ENCODE results near the gene PMFBP1.

DNA sequence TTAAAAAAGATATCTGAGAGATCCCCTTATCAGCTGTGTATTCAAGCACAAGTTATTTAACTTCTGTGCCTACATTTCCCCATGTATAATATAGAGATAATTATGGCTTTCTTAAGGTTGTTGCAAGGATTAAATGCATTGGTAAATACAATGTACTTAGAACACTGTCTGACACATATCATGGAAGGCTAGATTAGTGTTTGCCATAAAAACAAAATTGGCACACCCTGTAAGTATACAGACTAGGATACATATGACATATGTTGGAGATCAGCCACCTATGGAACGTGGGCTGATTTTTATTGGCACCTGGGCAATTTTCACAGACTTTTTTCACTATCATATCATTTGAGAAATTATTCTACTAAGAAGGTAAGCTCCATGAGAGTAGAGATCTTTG lies 2.2 kb downstream of the PMFBP1 start:
- TF ChIP-seq, protein P1, sequence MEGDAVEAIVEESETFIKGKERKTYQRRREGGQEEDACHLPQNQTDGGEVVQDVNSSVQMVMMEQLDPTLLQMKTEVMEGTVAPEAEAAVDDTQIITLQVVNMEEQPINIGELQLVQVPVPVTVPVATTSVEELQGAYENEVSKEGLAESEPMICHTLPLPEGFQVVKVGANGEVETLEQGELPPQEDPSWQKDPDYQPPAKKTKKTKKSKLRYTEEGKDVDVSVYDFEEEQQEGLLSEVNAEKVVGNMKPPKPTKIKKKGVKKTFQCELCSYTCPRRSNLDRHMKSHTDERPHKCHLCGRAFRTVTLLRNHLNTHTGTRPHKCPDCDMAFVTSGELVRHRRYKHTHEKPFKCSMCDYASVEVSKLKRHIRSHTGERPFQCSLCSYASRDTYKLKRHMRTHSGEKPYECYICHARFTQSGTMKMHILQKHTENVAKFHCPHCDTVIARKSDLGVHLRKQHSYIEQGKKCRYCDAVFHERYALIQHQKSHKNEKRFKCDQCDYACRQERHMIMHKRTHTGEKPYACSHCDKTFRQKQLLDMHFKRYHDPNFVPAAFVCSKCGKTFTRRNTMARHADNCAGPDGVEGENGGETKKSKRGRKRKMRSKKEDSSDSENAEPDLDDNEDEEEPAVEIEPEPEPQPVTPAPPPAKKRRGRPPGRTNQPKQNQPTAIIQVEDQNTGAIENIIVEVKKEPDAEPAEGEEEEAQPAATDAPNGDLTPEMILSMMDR (conservative IDR thresholded peaks at IDR 0.05; ENCODE audit: low read depth in 2 of 2), result no peak
- TF ChIP-seq POLR2AphosphoS5 (IDR thresholded peaks at IDR 0.05; ENCODE audit: low read depth), result no peak
- TF ChIP-seq, protein P2, sequence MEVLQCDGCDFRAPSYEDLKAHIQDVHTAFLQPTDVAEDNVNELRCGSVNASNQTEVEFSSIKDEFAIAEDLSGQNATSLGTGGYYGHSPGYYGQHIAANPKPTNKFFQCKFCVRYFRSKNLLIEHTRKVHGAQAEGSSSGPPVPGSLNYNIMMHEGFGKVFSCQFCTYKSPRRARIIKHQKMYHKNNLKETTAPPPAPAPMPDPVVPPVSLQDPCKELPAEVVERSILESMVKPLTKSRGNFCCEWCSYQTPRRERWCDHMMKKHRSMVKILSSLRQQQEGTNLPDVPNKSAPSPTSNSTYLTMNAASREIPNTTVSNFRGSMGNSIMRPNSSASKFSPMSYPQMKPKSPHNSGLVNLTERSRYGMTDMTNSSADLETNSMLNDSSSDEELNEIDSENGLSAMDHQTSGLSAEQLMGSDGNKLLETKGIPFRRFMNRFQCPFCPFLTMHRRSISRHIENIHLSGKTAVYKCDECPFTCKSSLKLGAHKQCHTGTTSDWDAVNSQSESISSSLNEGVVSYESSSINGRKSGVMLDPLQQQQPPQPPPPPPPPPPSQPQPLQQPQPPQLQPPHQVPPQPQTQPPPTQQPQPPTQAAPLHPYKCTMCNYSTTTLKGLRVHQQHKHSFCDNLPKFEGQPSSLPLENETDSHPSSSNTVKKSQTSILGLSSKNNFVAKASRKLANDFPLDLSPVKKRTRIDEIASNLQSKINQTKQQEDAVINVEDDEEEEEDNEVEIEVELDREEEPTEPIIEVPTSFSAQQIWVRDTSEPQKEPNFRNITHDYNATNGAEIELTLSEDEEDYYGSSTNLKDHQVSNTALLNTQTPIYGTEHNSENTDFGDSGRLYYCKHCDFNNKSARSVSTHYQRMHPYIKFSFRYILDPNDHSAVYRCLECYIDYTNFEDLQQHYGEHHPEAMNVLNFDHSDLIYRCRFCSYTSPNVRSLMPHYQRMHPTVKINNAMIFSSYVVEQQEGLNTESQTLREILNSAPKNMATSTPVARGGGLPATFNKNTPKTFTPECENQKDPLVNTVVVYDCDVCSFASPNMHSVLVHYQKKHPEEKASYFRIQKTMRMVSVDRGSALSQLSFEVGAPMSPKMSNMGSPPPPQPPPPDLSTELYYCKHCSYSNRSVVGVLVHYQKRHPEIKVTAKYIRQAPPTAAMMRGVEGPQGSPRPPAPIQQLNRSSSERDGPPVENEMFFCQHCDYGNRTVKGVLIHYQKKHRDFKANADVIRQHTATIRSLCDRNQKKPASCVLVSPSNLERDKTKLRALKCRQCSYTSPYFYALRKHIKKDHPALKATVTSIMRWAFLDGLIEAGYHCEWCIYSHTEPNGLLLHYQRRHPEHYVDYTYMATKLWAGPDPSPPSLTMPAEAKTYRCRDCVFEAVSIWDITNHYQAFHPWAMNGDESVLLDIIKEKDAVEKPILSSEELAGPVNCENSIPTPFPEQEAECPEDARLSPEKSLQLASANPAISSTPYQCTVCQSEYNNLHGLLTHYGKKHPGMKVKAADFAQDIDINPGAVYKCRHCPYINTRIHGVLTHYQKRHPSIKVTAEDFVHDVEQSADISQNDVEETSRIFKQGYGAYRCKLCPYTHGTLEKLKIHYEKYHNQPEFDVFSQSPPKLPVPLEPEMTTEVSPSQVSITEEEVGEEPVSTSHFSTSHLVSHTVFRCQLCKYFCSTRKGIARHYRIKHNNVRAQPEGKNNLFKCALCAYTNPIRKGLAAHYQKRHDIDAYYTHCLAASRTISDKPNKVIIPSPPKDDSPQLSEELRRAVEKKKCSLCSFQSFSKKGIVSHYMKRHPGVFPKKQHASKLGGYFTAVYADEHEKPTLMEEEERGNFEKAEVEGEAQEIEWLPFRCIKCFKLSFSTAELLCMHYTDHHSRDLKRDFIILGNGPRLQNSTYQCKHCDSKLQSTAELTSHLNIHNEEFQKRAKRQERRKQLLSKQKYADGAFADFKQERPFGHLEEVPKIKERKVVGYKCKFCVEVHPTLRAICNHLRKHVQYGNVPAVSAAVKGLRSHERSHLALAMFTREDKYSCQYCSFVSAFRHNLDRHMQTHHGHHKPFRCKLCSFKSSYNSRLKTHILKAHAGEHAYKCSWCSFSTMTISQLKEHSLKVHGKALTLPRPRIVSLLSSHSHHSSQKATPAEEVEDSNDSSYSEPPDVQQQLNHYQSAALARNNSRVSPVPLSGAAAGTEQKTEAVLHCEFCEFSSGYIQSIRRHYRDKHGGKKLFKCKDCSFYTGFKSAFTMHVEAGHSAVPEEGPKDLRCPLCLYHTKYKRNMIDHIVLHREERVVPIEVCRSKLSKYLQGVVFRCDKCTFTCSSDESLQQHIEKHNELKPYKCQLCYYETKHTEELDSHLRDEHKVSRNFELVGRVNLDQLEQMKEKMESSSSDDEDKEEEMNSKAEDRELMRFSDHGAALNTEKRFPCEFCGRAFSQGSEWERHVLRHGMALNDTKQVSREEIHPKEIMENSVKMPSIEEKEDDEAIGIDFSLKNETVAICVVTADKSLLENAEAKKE (CRISPR knock-in tag; IDR thresholded peaks at IDR 0.05), result no peak
- TF ChIP-seq EZH2 (IDR thresholded peaks at IDR 0.05; ENCODE audit: low read depth, unreplicated experiment), result no peak
- TF ChIP-seq ZNF114 (CRISPR knock-in tag; IDR thresholded peaks at IDR 0.05), result no peak
- no peak for TF ChIP-seq JUNB (IDR thresholded peaks at IDR 0.05; ENCODE audit: unreplicated experiment)
- TF ChIP-seq NANOG (IDR thresholded peaks at IDR 0.05; ENCODE audit: borderline replicate concordance), result no peak
- TF ChIP-seq EZH2phosphoT487 (IDR thresholded peaks at IDR 0.05; ENCODE audit: unreplicated experiment), result no peak
- TF ChIP-seq, protein P3, sequence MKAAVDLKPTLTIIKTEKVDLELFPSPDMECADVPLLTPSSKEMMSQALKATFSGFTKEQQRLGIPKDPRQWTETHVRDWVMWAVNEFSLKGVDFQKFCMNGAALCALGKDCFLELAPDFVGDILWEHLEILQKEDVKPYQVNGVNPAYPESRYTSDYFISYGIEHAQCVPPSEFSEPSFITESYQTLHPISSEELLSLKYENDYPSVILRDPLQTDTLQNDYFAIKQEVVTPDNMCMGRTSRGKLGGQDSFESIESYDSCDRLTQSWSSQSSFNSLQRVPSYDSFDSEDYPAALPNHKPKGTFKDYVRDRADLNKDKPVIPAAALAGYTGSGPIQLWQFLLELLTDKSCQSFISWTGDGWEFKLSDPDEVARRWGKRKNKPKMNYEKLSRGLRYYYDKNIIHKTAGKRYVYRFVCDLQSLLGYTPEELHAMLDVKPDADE (IDR thresholded peaks at IDR 0.05), result no peak
- TF ChIP-seq, protein P4, sequence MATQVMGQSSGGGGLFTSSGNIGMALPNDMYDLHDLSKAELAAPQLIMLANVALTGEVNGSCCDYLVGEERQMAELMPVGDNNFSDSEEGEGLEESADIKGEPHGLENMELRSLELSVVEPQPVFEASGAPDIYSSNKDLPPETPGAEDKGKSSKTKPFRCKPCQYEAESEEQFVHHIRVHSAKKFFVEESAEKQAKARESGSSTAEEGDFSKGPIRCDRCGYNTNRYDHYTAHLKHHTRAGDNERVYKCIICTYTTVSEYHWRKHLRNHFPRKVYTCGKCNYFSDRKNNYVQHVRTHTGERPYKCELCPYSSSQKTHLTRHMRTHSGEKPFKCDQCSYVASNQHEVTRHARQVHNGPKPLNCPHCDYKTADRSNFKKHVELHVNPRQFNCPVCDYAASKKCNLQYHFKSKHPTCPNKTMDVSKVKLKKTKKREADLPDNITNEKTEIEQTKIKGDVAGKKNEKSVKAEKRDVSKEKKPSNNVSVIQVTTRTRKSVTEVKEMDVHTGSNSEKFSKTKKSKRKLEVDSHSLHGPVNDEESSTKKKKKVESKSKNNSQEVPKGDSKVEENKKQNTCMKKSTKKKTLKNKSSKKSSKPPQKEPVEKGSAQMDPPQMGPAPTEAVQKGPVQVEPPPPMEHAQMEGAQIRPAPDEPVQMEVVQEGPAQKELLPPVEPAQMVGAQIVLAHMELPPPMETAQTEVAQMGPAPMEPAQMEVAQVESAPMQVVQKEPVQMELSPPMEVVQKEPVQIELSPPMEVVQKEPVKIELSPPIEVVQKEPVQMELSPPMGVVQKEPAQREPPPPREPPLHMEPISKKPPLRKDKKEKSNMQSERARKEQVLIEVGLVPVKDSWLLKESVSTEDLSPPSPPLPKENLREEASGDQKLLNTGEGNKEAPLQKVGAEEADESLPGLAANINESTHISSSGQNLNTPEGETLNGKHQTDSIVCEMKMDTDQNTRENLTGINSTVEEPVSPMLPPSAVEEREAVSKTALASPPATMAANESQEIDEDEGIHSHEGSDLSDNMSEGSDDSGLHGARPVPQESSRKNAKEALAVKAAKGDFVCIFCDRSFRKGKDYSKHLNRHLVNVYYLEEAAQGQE (IDR thresholded peaks at IDR 0.05; ENCODE audit: unreplicated experiment), result no peak
- TF ChIP-seq CREB1 (CRISPR knock-in tag; IDR thresholded peaks at IDR 0.05; ENCODE audit: low read depth), result no peak
